K562 (cell line): Measurements from ENCODE around the gene DESI2. TPM values are rescaled to one million over a fixed set of nuclear protein-coding genes. Genes with fewer than 3 reads are reported as not detected.

ENCODE experiments used
- ATAC-seq: fragments of 200-7000 bp; cut with Tn5 transposase; 3 replicates; pipeline ENCODE4 v1.9.1; 2020; ENCODE audit warnings: moderate library complexity
- BruUV-seq: library from RNA; stranded (reverse); fragments of 400-500 nt; replicated peaks from 2 replicates; lab custom pipeline; 2021; lab: Mats Ljungman, UMichigan
- CTCF ChIA-PET: fragments of 300-600 bp; formaldehyde crosslinking; extraction: SDS; loops from one replicate; lab custom pipeline; 2021; ENCODE audit warnings: low intra/inter-chr PET ratio; lab: Yijun Ruan, JAX
- POLR2A ChIA-PET: fragments of 300-600, 350-650 bp; sonication (Branson Sonifier 250); formaldehyde crosslinking; extraction: SDS; loops from one replicate; lab custom pipeline; 2021; ENCODE audit warnings: antibody characterized with exemption, inconsistent platforms; lab: Yijun Ruan, JAX
- DNase-seq, 4 experiments: peaks; one replicate each; pipeline versions ENCODE4 v3.0.0 to v3.0.0-alpha.2; 2011 to 2018; ENCODE audit warnings: low spot score in 3 of 4, mixed read lengths in 3 of 4; ENCODE audit errors: extremely low read depth in 1 of 4
- FAIRE-seq: peaks from 2 replicates; lab custom pipeline; 2011; peaks lifted over from hg19 to GRCh38; lab: Jason Lieb, UNC
- H2AFZ ChIP-seq: 2 replicates; pipeline ENCODE4 v1.6.0; 2011; ENCODE audit warnings: low read depth, low read length, control low read depth, inconsistent platforms
- H3K27ac ChIP-seq: fragments of 200-600 bp; 3 replicates; pipeline ENCODE4 v1.8.0; 2011; ENCODE audit warnings: low read depth, mild to moderate bottlenecking, control low read depth, inconsistent platforms, low read length, moderate library complexity, mixed read lengths; ENCODE audit errors: extremely low read depth
- H3K27me3 ChIP-seq, 2 experiments: fragments of 300-600 bp in 1 of 2; 2 replicates in 1 of 2; 3 replicates in 1 of 2; pipeline versions ENCODE4 v1.6.0 to v1.8.0; 2011; ENCODE audit warnings: inconsistent platforms in 2 of 2, low read length in 2 of 2, mild to moderate bottlenecking in 1 of 2, mixed read lengths in 1 of 2, moderate library complexity in 1 of 2; ENCODE audit not compliant: control insufficient read depth in 2 of 2, insufficient read depth in 2 of 2
- H3K36me3 ChIP-seq: fragments of 300-600 bp; 3 replicates; pipeline ENCODE4 v1.8.0; 2011; ENCODE audit warnings: mild to moderate bottlenecking, low read length, inconsistent platforms; ENCODE audit not compliant: control insufficient read depth, insufficient read depth
- H3K4me1 ChIP-seq, 2 experiments: fragments of 200-600 bp in 1 of 2; replicated peaks in 1 of 2; 2 replicates in 1 of 2; 3 replicates in 1 of 2; pipeline versions ENCODE4 v1.5.1 to v1.8.0; 2011; ENCODE audit warnings: inconsistent platforms in 2 of 2, low read length in 2 of 2, mild to moderate bottlenecking in 1 of 2, mixed read lengths in 1 of 2, moderate library complexity in 1 of 2; ENCODE audit not compliant: control insufficient read depth in 2 of 2, insufficient read depth in 2 of 2
- H3K4me2 ChIP-seq: 2 replicates; pipeline ENCODE4 v1.6.1; 2011; ENCODE audit warnings: low read length, control low read depth, inconsistent platforms, mixed read lengths; ENCODE audit not compliant: insufficient read depth
- H3K4me3 ChIP-seq: fragments of 200-600 bp; sonication (generic), shearing (Covaris generic); 2 replicates; pipeline ENCODE4 v1.5.1; 2016; ENCODE audit warnings: control low read depth, inconsistent platforms
- H3K79me2 ChIP-seq: fragments of 200-600 bp; 3 replicates; pipeline ENCODE4 v1.8.0; 2011; ENCODE audit warnings: low read length, inconsistent platforms; ENCODE audit not compliant: control insufficient read depth, insufficient read depth
- H3K9ac ChIP-seq, 2 experiments: 2 replicates each; pipeline versions ENCODE4 v1.6.0 to v1.6.1; 2011; ENCODE audit warnings: low read depth in 2 of 2, low read length in 2 of 2, control low read depth in 1 of 2, inconsistent platforms in 1 of 2, mild to moderate bottlenecking in 1 of 2, mixed read lengths in 1 of 2; ENCODE audit not compliant: insufficient read depth in 1 of 2
- H3K9me1 ChIP-seq: one replicate; pipeline ENCODE4 v1.6.0; 2011; ENCODE audit warnings: inconsistent platforms, mild to moderate bottlenecking, low read length, moderate library complexity; ENCODE audit not compliant: control insufficient read depth, insufficient read depth
- H3K9me3 ChIP-seq: replicated peaks from 2 replicates; pipeline ENCODE4 v1.5.1; 2011; ENCODE audit warnings: low read depth, low read length, inconsistent platforms; ENCODE audit not compliant: control insufficient read depth, insufficient read depth
- H4K20me1 ChIP-seq: replicated peaks from 2 replicates; pipeline ENCODE4 v1.6.1; 2011; ENCODE audit warnings: low read length, inconsistent platforms, mixed read lengths; ENCODE audit not compliant: control insufficient read depth, insufficient read depth
- DACH1 ChIP-seq: fragments of 450-650 bp; IDR thresholded peaks from 2 replicates; pipeline ENCODE4 v1.6.1; 2018; ENCODE audit not compliant: partially characterized antibody
- FOXK2 ChIP-seq, 2 experiments: fragments of 450-650 bp; IDR thresholded peaks in 1 of 2; conservative IDR thresholded peaks in 1 of 2; 2 replicates each; pipeline ENCODE4 v1.6.1; 2016; ENCODE audit warnings: low read depth in 2 of 2, mild to moderate bottlenecking in 1 of 2
- HDAC3 ChIP-seq: fragments of 450-650 bp; IDR thresholded peaks from 2 replicates; pipeline ENCODE4 v1.6.1; 2018; ENCODE audit warnings: borderline replicate concordance, mild to moderate bottlenecking, moderate library complexity; ENCODE audit not compliant: partially characterized antibody
- HDAC6 ChIP-seq: IDR thresholded peaks from 2 replicates; pipeline ENCODE4 v1.6.1; 2012; ENCODE audit warnings: low read depth, mild to moderate bottlenecking, control low read depth, inconsistent platforms, low read length, moderate library complexity
- HMG20B ChIP-seq: fragments of 250-450 bp; sonication (Bioruptor Pico); IDR thresholded peaks from 2 replicates; pipeline ENCODE4 v1.5.0; 2021; ENCODE audit warnings: mild to moderate bottlenecking
- MCM7 ChIP-seq, 2 experiments: fragments of 450-650 bp; IDR thresholded peaks; 2 replicates each; pipeline ENCODE4 v1.6.1; 2016 to 2018
- ZNF24 ChIP-seq: fragments of 450-650 bp; IDR thresholded peaks from 2 replicates; pipeline ENCODE4 v1.6.1; 2016
- ZSCAN32 ChIP-seq: fragments of 450-650 bp; formaldehyde crosslinking; IDR thresholded peaks from 2 replicates; pipeline ENCODE4 v1.4.0; 2020; ENCODE audit warnings: mild to moderate bottlenecking, moderate library complexity
- WGBS: fragments of 100-300 bp; shearing (Covaris generic); methylation state at CpG from one replicate; pipeline ENCODE4 v1.1.6; 2016; ENCODE audit warnings: low coverage, mixed read lengths; ENCODE audit not compliant: insufficient coverage; ENCODE audit errors: missing lambda C conversion rate; 5-methylcytosine and 5-hydroxymethylcytosine counted together
- in situ Hi-C: fragments of 300-500 bp; cut with MboI; formaldehyde crosslinking; loops from 4 replicates; pipeline ENCODE4 v1.15.0; 2018; ENCODE audit warnings: inconsistent platforms, mixed read lengths
- intact Hi-C: fragments of 100-400 bp; cut with micrococcal nuclease; formaldehyde crosslinking; loops from 2 replicates; pipeline ENCODE4 v1.14.2; 2022
- polyA plus RNA-seq, 8 experiments: library from polyadenylated mRNA; depleted of rRNA in 4 of 8; stranded (reverse) in 5 of 8; unstranded in 3 of 8; fragments of >200 nt; fragmentation: Nextera tagmentation in 2 of 8; fragmentation: Illumina TruSeq in 1 of 8; extraction: Ambion mirVana in 2 of 8; extraction: Trizol in 1 of 8; gene quantifications; 2 replicates each; pipeline versions ENCODE4 v1.2.1 to v1.2.3, GENCODE V29; 2011 to 2014; ENCODE audit warnings: inconsistent platforms in 1 of 8, missing spikeins in 1 of 8
- total RNA-seq, 7 experiments: library from RNA; depleted of rRNA in 6 of 7; stranded (reverse); fragments of >200 nt in 6 of 7; fragmentation: Illumina TruSeq in 2 of 7; extraction: Trizol in 2 of 7; gene quantifications; 2 replicates each; pipeline versions ENCODE4 v1.2.1 to v1.2.3, GENCODE V29; 2011 to 2021; ENCODE audit warnings: low replicate concordance in 1 of 7
- TF ChIP-seq, protein P1 (sequence below): fragments of 150-350 bp; IDR thresholded peaks from 2 replicates; pipeline ENCODE4 v1.6.1; 2014; ENCODE audit warnings: low read depth, mild to moderate bottlenecking, low read length, borderline replicate concordance

Gene DESI2
- total and polyA plus RNA-seq, 9 of the 15 experiments (the other 6 are each of a cell fraction or from before 2014, with no cell fraction given): 17.4 to 59.4 (median 38.4) TPM

DNA sequence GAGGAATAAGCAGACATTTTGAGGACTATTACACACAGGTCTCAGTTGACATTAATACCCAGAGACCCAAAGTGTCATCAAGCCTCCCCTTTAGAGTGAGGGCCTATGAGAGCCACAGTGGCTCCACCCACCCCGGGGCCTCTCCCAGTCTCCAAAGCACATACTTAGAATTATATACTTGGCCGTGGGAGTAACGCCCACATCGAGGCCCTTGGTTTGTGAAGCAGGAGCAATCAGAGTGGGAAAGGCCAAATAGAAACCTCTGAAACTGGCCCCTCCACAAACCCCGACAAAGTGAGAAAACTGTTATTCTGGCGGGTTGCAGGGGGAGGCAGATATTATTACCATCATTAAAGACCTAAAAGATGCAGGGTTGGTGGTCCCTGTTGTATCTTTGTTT, 7.0 kb upstream of the DESI2 start:
- H4K20me1 ChIP-seq: no peaks in the 10 kb centered on the region
- POLR2A ChIA-PET: no interaction called here
- no peaks in the 10 kb centered on the region for H3K9me1 ChIP-seq
- CTCF ChIA-PET: no interaction called here
- H3K9me3 ChIP-seq: no peaks in the 10 kb centered on the region
- in situ Hi-C loops: no loop called here
- no peak for DNase-seq
- no peaks in the 10 kb centered on the region for H3K36me3 ChIP-seq
- no peak overlapping the region for H3K4me3 ChIP-seq
- H3K4me2 ChIP-seq: no peak overlapping the region
- no peak overlapping the region for H3K27ac ChIP-seq
- intact Hi-C loops: no loop called here
- BruUV-seq: no TSS peak
- TF ChIP-seq HDAC6 (no peak), ZNF24 (no peak), ZSCAN32 (no peak), MCM7 (IDR thresholded peaks at IDR 0.05) (no peak), HDAC3 (no peak), DACH1 (no peak), FOXK2 (conservative IDR thresholded peaks at IDR 0.05 in 1 of 2, IDR thresholded peaks at IDR 0.05 in 1 of 2; ENCODE audit: low read depth in 2 of 2) (no peak), HMG20B (CRISPR knock-in tag) (no peak)
- TF ChIP-seq, protein P1, sequence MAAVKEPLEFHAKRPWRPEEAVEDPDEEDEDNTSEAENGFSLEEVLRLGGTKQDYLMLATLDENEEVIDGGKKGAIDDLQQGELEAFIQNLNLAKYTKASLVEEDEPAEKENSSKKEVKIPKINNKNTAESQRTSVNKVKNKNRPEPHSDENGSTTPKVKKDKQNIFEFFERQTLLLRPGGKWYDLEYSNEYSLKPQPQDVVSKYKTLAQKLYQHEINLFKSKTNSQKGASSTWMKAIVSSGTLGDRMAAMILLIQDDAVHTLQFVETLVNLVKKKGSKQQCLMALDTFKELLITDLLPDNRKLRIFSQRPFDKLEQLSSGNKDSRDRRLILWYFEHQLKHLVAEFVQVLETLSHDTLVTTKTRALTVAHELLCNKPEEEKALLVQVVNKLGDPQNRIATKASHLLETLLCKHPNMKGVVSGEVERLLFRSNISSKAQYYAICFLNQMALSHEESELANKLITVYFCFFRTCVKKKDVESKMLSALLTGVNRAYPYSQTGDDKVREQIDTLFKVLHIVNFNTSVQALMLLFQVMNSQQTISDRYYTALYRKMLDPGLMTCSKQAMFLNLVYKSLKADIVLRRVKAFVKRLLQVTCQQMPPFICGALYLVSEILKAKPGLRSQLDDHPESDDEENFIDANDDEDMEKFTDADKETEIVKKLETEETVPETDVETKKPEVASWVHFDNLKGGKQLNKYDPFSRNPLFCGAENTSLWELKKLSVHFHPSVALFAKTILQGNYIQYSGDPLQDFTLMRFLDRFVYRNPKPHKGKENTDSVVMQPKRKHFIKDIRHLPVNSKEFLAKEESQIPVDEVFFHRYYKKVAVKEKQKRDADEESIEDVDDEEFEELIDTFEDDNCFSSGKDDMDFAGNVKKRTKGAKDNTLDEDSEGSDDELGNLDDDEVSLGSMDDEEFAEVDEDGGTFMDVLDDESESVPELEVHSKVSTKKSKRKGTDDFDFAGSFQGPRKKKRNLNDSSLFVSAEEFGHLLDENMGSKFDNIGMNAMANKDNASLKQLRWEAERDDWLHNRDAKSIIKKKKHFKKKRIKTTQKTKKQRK: no peak
- TF ChIP-seq, all 486 proteins: peak for 0
- H3K9ac ChIP-seq: no peak overlapping the region
- H3K79me2 ChIP-seq: no peaks in the 10 kb centered on the region
- FAIRE-seq (no peak), ATAC-seq (no peak)
- WGBS: 3% methylated on average over 6 of the region's 6 CpGs
- H3K27me3 ChIP-seq: peaks cover 31 to 38% of the 10 kb centered on the region in 2 experiments
- H2AFZ ChIP-seq: no peak overlapping the region
- H3K4me1 ChIP-seq: peaks cover 0 to 4% of the 10 kb centered on the region in 2 experiments; a peak in 2 of 5 replicates
